K562 (cell line): Measurements from ENCODE around the gene REP15. TPM values are rescaled to one million over a fixed set of nuclear protein-coding genes. Genes with fewer than 3 reads are reported as not detected.

Source experiments
- ATAC-seq: fragments of 200-7000 bp; cut with Tn5 transposase; 3 replicates; pipeline ENCODE4 v1.9.1; 2020; ENCODE audit warnings: moderate library complexity
- BruUV-seq: library from RNA; stranded (reverse); fragments of 400-500 nt; replicated peaks from 2 replicates; lab custom pipeline; 2021; lab: Mats Ljungman, UMichigan
- CTCF ChIA-PET: fragments of 300-600 bp; formaldehyde crosslinking; extraction: SDS; loops from one replicate; lab custom pipeline; 2021; ENCODE audit warnings: low intra/inter-chr PET ratio; lab: Yijun Ruan, JAX
- POLR2A ChIA-PET: fragments of 300-600, 350-650 bp; sonication (Branson Sonifier 250); formaldehyde crosslinking; extraction: SDS; loops from one replicate; lab custom pipeline; 2021; ENCODE audit warnings: antibody characterized with exemption, inconsistent platforms; lab: Yijun Ruan, JAX
- DNase-seq, 4 experiments: peaks; one replicate each; pipeline versions ENCODE4 v3.0.0 to v3.0.0-alpha.2; 2011 to 2018; ENCODE audit warnings: low spot score in 3 of 4, mixed read lengths in 3 of 4; ENCODE audit errors: extremely low read depth in 1 of 4
- FAIRE-seq: peaks from 2 replicates; lab custom pipeline; 2011; peaks lifted over from hg19 to GRCh38; lab: Jason Lieb, UNC
- H2AFZ ChIP-seq: 2 replicates; pipeline ENCODE4 v1.6.0; 2011; ENCODE audit warnings: low read depth, low read length, control low read depth, inconsistent platforms
- H3K27ac ChIP-seq: fragments of 200-600 bp; 3 replicates; pipeline ENCODE4 v1.8.0; 2011; ENCODE audit warnings: low read depth, mild to moderate bottlenecking, control low read depth, inconsistent platforms, low read length, moderate library complexity, mixed read lengths; ENCODE audit errors: extremely low read depth
- H3K27me3 ChIP-seq, 2 experiments: fragments of 300-600 bp in 1 of 2; 2 replicates in 1 of 2; 3 replicates in 1 of 2; pipeline versions ENCODE4 v1.6.0 to v1.8.0; 2011; ENCODE audit warnings: inconsistent platforms in 2 of 2, low read length in 2 of 2, mild to moderate bottlenecking in 1 of 2, mixed read lengths in 1 of 2, moderate library complexity in 1 of 2; ENCODE audit not compliant: control insufficient read depth in 2 of 2, insufficient read depth in 2 of 2
- H3K36me3 ChIP-seq: fragments of 300-600 bp; 3 replicates; pipeline ENCODE4 v1.8.0; 2011; ENCODE audit warnings: mild to moderate bottlenecking, low read length, inconsistent platforms; ENCODE audit not compliant: control insufficient read depth, insufficient read depth
- H3K4me1 ChIP-seq, 2 experiments: fragments of 200-600 bp in 1 of 2; replicated peaks in 1 of 2; 2 replicates in 1 of 2; 3 replicates in 1 of 2; pipeline versions ENCODE4 v1.5.1 to v1.8.0; 2011; ENCODE audit warnings: inconsistent platforms in 2 of 2, low read length in 2 of 2, mild to moderate bottlenecking in 1 of 2, mixed read lengths in 1 of 2, moderate library complexity in 1 of 2; ENCODE audit not compliant: control insufficient read depth in 2 of 2, insufficient read depth in 2 of 2
- H3K4me2 ChIP-seq: 2 replicates; pipeline ENCODE4 v1.6.1; 2011; ENCODE audit warnings: low read length, control low read depth, inconsistent platforms, mixed read lengths; ENCODE audit not compliant: insufficient read depth
- H3K4me3 ChIP-seq: fragments of 200-600 bp; sonication (generic), shearing (Covaris generic); 2 replicates; pipeline ENCODE4 v1.5.1; 2016; ENCODE audit warnings: control low read depth, inconsistent platforms
- H3K79me2 ChIP-seq: fragments of 200-600 bp; 3 replicates; pipeline ENCODE4 v1.8.0; 2011; ENCODE audit warnings: low read length, inconsistent platforms; ENCODE audit not compliant: control insufficient read depth, insufficient read depth
- H3K9ac ChIP-seq, 2 experiments: 2 replicates each; pipeline versions ENCODE4 v1.6.0 to v1.6.1; 2011; ENCODE audit warnings: low read depth in 2 of 2, low read length in 2 of 2, control low read depth in 1 of 2, inconsistent platforms in 1 of 2, mild to moderate bottlenecking in 1 of 2, mixed read lengths in 1 of 2; ENCODE audit not compliant: insufficient read depth in 1 of 2
- H3K9me1 ChIP-seq: one replicate; pipeline ENCODE4 v1.6.0; 2011; ENCODE audit warnings: inconsistent platforms, mild to moderate bottlenecking, low read length, moderate library complexity; ENCODE audit not compliant: control insufficient read depth, insufficient read depth
- H3K9me3 ChIP-seq: replicated peaks from 2 replicates; pipeline ENCODE4 v1.5.1; 2011; ENCODE audit warnings: low read depth, low read length, inconsistent platforms; ENCODE audit not compliant: control insufficient read depth, insufficient read depth
- H4K20me1 ChIP-seq: replicated peaks from 2 replicates; pipeline ENCODE4 v1.6.1; 2011; ENCODE audit warnings: low read length, inconsistent platforms, mixed read lengths; ENCODE audit not compliant: control insufficient read depth, insufficient read depth
- KLF6 ChIP-seq: fragments of 250-450 bp; sonication (Bioruptor Pico); IDR thresholded peaks from 2 replicates; pipeline ENCODE4 v1.4.0; 2020; ENCODE audit warnings: mild to moderate bottlenecking, moderate library complexity, borderline replicate concordance
- RBM25 ChIP-seq: fragments of 200-400 bp; formaldehyde crosslinking; IDR thresholded peaks from 2 replicates; pipeline ENCODE4 v1.6.1; 2018; ENCODE audit warnings: low read length, low read depth, moderate library complexity; ENCODE audit not compliant: severe bottlenecking
- SMC3 ChIP-seq: conservative IDR thresholded peaks from 2 replicates; pipeline ENCODE4 v1.6.1; 2011; ENCODE audit warnings: low read depth, low read length, improper control_type of control experiment; ENCODE audit not compliant: insufficient read depth
- TFAM ChIP-seq: fragments of 250-450 bp; sonication (Bioruptor Pico); conservative IDR thresholded peaks from 2 replicates; pipeline ENCODE4 v1.5.0; 2021; ENCODE audit warnings: mild to moderate bottlenecking, moderate library complexity
- ZNF121 ChIP-seq: sonication (generic); formaldehyde crosslinking; conservative IDR thresholded peaks from 2 replicates; pipeline ENCODE4 v1.8.0; 2022; ENCODE audit warnings: missing genetic modification reagents
- ZNF318 ChIP-seq, 2 experiments: fragments of 450-650 bp; IDR thresholded peaks; 2 replicates each; pipeline ENCODE4 v1.6.1; 2016; ENCODE audit warnings: mild to moderate bottlenecking in 2 of 2, borderline replicate concordance in 1 of 2, low read depth in 1 of 2, moderate library complexity in 1 of 2
- ZNF431 ChIP-seq: sonication (generic); formaldehyde crosslinking; IDR thresholded peaks from 2 replicates; pipeline ENCODE4 v1.8.0; 2022; ENCODE audit warnings: mild to moderate bottlenecking, missing genetic modification reagents
- WGBS: fragments of 100-300 bp; shearing (Covaris generic); methylation state at CpG from one replicate; pipeline ENCODE4 v1.1.6; 2016; ENCODE audit warnings: low coverage, mixed read lengths; ENCODE audit not compliant: insufficient coverage; ENCODE audit errors: missing lambda C conversion rate; 5-methylcytosine and 5-hydroxymethylcytosine counted together
- in situ Hi-C: fragments of 300-500 bp; cut with MboI; formaldehyde crosslinking; loops from 4 replicates; pipeline ENCODE4 v1.15.0; 2018; ENCODE audit warnings: inconsistent platforms, mixed read lengths
- intact Hi-C: fragments of 100-400 bp; cut with micrococcal nuclease; formaldehyde crosslinking; loops from 2 replicates; pipeline ENCODE4 v1.14.2; 2022
- polyA plus RNA-seq, 8 experiments: library from polyadenylated mRNA; depleted of rRNA in 4 of 8; stranded (reverse) in 5 of 8; unstranded in 3 of 8; fragments of >200 nt; fragmentation: Nextera tagmentation in 2 of 8; fragmentation: Illumina TruSeq in 1 of 8; extraction: Ambion mirVana in 2 of 8; extraction: Trizol in 1 of 8; gene quantifications; 2 replicates each; pipeline versions ENCODE4 v1.2.1 to v1.2.3, GENCODE V29; 2011 to 2014; ENCODE audit warnings: inconsistent platforms in 1 of 8, missing spikeins in 1 of 8
- total RNA-seq, 7 experiments: library from RNA; depleted of rRNA in 6 of 7; stranded (reverse); fragments of >200 nt in 6 of 7; fragmentation: Illumina TruSeq in 2 of 7; extraction: Trizol in 2 of 7; gene quantifications; 2 replicates each; pipeline versions ENCODE4 v1.2.1 to v1.2.3, GENCODE V29; 2011 to 2021; ENCODE audit warnings: low replicate concordance in 1 of 7

REP15 gene
- total and polyA plus RNA-seq, 9 of the 15 experiments (the other 6 are each of a cell fraction or from before 2014, with no cell fraction given) = not detected

- BruUV-seq = no TSS peak
- Histone ChIP-seq H3K4me2 (no peak overlapping the region), H3K36me3 (peaks cover 20% of the 10 kb centered on the region; the same call in 2 of the 3 replicates), H3K9me3 (no peaks in the 10 kb centered on the region), H3K27ac (no peak overlapping the region), H3K9me1 (no peaks in the 10 kb centered on the region), H4K20me1 (no peaks in the 10 kb centered on the region; the same call in 1 of the 2 replicates), H2AFZ (0 out of 2 replicates have a peak overlapping the region, but pooled peaks have one; percentile 42), H3K27me3 (no peaks in the 10 kb centered on the region; a peak in 1 of 5 replicates), H3K4me3 (no peak overlapping the region), H3K79me2 (peaks cover 41% of the 10 kb centered on the region), H3K9ac (no peak overlapping the region), H3K4me1 (peaks cover 7 to 12% of the 10 kb centered on the region in 2 experiments; a peak in 4 of 5 replicates)
- in situ Hi-C loops = no loop called here
- intact Hi-C loops = no loop called here
- DNase-seq (no peak), ATAC-seq (no peak), FAIRE-seq (no peak)
- CTCF ChIA-PET = no interaction called here
- POLR2A ChIA-PET = interaction anchor here (1.4 kb wide), 1 partner anchor 21 kb away, joined by 3 read pairs; no protein-coding TSS in a partner anchor
- TF ChIP-seq RBM25 (peak; percentile 39), KLF6 (no peak), TFAM (CRISPR knock-in tag) (no peak), ZNF121 (CRISPR knock-in tag) (peak; percentile 25), ZNF431 (CRISPR knock-in tag) (no peak), ZNF318 (IDR thresholded peaks at IDR 0.05; ENCODE audit: borderline replicate concordance in 1 of 2, low read depth in 1 of 2) (no peak), SMC3 (no peak)
- WGBS = 88% methylated on average over 12 of the region's 12 CpGs
Observed at GRCh38 chr12:27709212-27709931, 13.1 kb downstream of the REP15 start.
